IPS-20b (cell line): ENCODE measurements around the gene PRKCE.

Experiments
- H3K27ac ChIP-seq: one replicate; pipeline ENCODE4 v1.5.1; 2013; ENCODE audit warnings: low read length
- H3K27me3 ChIP-seq: 2 replicates; pipeline ENCODE4 v1.6.1; 2013; ENCODE audit warnings: mild to moderate bottlenecking, low read length, inconsistent platforms; ENCODE audit not compliant: insufficient read depth
- H3K36me3 ChIP-seq: 2 replicates; pipeline ENCODE4 v1.6.1; 2013; ENCODE audit warnings: low read depth, mild to moderate bottlenecking, inconsistent platforms, low read length, moderate library complexity; ENCODE audit not compliant: insufficient read depth
- H3K4me1 ChIP-seq: 2 replicates; pipeline ENCODE4 v1.6.1; 2013; ENCODE audit warnings: mild to moderate bottlenecking, control low read depth, inconsistent platforms, low read length, moderate library complexity; ENCODE audit not compliant: insufficient read depth
- H3K4me3 ChIP-seq: 2 replicates; pipeline ENCODE4 v1.5.1; 2013; ENCODE audit warnings: mild to moderate bottlenecking, low read length, inconsistent platforms
- H3K9ac ChIP-seq: 2 replicates; pipeline ENCODE4 v1.6.1; 2013; ENCODE audit warnings: low read depth, mild to moderate bottlenecking, inconsistent platforms, low read length, moderate library complexity
- H3K9me3 ChIP-seq: 2 replicates; pipeline ENCODE4 v1.6.1; 2013; ENCODE audit warnings: mild to moderate bottlenecking, low read depth, low read length, inconsistent platforms; ENCODE audit not compliant: insufficient read depth

The PRKCE gene

DNA sequence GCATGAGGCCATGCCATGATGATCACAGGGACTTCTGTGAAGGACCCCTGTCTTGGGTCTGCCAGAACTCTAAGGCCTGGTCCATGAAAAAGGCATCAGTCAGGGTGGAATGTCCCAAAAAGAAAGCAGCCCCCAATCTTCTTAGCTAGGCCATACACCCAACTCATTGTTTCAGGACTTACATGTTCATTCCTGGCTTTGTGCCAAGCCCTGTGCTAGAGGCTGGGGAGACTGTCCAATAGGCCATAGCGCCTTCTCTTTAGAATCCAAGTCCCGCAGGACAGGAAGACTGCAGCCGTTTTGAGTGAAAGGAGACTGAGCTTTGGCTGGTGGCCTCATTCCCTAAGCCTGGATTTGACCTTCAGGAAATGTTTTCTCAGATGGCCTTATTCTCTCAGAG lies 247.3 kb downstream of the PRKCE start:
- Histone ChIP-seq H3K4me1 (no peaks in the 10 kb centered on the region), H3K9ac (no peak overlapping the region), H3K27me3 (no peaks in the 10 kb centered on the region), H3K4me3 (no peak overlapping the region), H3K27ac (no peak overlapping the region), H3K9me3 (no peaks in the 10 kb centered on the region), H3K36me3 (no peaks in the 10 kb centered on the region)

DNA sequence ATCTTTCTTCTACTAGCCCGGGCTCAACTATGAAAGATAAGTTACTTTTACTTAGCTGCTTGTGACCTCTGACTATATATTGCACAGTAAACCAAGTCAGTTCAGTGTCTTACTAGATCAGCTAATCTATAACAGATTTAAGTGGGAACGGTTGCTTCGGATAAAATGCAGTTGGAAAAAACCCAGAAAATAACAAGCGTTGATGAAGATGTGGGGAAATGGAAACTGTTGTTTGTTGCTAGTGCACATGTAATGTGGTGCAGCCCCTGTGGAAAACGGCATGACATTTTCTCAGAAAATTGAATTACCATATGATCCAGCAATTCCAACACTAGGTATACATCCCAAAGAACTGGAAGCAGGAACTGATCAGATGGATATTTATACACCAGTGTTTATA lies 248.5 kb downstream of the PRKCE start:
- no peaks in the 10 kb centered on the region for H3K27me3 ChIP-seq
- no peak overlapping the region for H3K9ac ChIP-seq
- no peaks in the 10 kb centered on the region for H3K4me1 ChIP-seq
- no peaks in the 10 kb centered on the region for H3K9me3 ChIP-seq
- no peak overlapping the region for H3K27ac ChIP-seq
- no peaks in the 10 kb centered on the region for H3K36me3 ChIP-seq
- H3K4me3 ChIP-seq, result no peak overlapping the region

DNA sequence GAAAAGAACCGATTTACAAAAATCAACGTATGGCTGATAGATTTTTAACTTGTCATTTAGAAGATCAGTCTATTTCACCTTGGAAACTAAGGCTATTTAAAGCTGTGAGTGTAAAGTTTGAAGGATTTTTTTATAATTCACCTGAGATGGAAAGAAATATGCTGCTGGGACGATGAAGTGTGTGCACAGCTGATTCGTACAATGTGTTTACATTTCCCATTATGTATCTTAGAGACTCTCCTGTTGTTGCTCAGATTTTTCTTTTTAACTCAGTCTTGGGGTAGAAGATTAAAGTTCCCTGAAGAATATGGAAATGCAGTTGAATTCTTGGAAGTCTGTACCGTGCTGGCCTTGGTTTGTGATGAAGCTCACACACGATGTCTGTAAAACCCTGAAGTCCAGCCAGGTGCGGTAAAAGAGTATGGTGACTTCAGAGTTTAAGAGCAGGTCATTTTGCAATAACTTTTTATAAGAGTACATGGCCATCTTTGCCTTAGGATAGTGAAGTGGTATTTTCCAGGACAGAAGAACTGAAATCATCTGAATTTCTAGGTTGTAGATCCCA lies 250.1 kb downstream of the PRKCE start:
- no peaks in the 10 kb centered on the region for H3K27me3 ChIP-seq
- H3K4me1 ChIP-seq, result no peaks in the 10 kb centered on the region

DNA sequence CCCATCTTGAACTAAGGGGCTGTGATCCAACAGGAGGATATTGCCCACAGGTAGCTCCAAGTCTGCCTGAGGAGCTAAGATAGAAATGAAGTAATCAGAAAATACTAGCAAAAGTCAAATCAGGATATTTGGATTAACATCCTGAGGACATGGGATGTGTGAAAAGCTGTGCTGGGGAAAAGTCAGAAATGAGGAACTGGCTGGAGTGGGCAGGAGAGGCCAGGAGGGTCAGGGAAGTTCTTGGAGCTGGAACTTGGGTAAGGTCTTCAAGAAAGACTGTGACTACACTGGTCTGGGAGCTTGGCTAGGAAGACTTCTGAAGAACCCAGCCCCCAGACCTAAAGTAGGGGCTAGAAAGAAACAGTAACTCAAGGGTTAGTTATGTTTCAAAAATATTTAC lies 250.9 kb downstream of the PRKCE start:
- no peaks in the 10 kb centered on the region for H3K9me3 ChIP-seq
- no peaks in the 10 kb centered on the region for H3K36me3 ChIP-seq
- no peaks in the 10 kb centered on the region; the same call in 1 of the 2 replicates for H3K27me3 ChIP-seq
- no peak overlapping the region for H3K9ac ChIP-seq
- H3K4me1 ChIP-seq, result no peaks in the 10 kb centered on the region
- no peak overlapping the region for H3K4me3 ChIP-seq
- H3K27ac ChIP-seq, result no peak overlapping the region

More for the DNA sequence above, 250.1 kb downstream of the PRKCE start:
- Histone ChIP-seq H3K9me3 (no peaks in the 10 kb centered on the region), H3K36me3 (no peaks in the 10 kb centered on the region), H3K27ac (no peak overlapping the region), H3K4me3 (no peak overlapping the region), H3K9ac (no peak overlapping the region)

DNA sequence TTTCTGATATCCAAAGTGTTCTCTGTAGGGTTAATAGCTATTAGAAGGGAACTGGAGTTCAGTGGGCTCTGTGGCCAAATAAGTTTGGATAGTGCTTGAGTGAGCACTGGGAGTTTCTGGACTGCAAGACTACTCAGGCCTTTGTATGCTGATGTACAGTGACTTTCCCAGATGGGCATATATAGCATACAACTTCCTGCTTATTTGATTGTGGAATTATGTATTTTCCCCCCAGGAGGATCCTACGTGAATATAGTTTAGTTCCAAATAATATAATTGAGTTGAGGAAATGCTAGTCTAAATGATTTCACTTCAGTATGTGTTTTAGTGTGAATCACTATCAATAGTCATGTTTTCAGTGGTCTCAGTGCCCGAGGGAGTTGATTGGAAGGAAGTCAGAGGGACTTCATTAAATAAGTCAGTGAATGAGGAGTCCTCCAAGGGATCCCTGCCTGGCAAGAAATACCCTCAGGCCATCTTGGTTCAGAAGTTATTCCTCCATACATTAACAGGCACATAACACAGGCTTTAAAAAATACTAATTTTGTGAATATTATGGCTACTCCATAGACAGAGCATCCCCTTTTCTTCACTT lies 251.4 kb downstream of the PRKCE start:
- Histone ChIP-seq H3K9ac (no peak overlapping the region), H3K4me3 (no peak overlapping the region), H3K9me3 (no peaks in the 10 kb centered on the region), H3K27me3 (no peaks in the 10 kb centered on the region; the same call in 1 of the 2 replicates), H3K36me3 (no peaks in the 10 kb centered on the region), H3K4me1 (no peaks in the 10 kb centered on the region), H3K27ac (no peak overlapping the region)

DNA sequence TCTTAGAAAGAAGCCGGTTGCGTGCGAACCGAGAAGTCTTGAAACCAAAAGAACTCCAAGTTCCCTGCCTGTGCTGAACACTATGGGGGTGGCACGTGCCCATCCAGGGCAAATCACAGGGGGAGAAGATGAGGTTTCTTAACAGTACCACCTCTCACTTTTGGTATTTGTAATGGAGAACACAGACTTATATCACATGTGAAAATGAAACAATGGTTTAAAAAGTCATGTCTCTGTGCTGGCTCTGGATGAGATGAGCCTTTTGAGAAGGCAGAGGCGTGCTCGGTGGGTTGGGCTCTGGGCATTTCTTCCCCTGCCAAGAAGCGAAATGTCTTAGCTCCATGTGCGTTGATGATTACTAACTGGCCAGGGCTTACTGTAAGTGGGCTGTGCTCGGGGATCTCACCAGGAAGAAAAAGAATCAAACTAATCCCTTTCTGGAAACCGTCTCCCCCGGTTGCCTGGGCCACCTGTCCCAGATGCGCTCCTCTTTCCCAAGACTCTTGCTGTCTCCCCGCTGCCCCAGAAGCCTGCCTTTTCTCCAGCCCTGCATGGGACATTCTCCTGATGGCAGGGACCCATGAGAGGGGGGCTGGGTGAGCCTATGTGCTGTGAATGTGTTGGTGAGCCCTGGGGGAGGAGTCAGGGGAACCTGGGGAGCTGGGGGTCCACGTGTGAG lies 252.9 kb downstream of the PRKCE start:
- Histone ChIP-seq H3K36me3 (no peaks in the 10 kb centered on the region), H3K9me3 (no peaks in the 10 kb centered on the region), H3K27me3 (no peaks in the 10 kb centered on the region; the same call in 1 of the 2 replicates), H3K9ac (no peak overlapping the region), H3K4me1 (no peaks in the 10 kb centered on the region), H3K4me3 (no peak overlapping the region), H3K27ac (no peak overlapping the region)

DNA sequence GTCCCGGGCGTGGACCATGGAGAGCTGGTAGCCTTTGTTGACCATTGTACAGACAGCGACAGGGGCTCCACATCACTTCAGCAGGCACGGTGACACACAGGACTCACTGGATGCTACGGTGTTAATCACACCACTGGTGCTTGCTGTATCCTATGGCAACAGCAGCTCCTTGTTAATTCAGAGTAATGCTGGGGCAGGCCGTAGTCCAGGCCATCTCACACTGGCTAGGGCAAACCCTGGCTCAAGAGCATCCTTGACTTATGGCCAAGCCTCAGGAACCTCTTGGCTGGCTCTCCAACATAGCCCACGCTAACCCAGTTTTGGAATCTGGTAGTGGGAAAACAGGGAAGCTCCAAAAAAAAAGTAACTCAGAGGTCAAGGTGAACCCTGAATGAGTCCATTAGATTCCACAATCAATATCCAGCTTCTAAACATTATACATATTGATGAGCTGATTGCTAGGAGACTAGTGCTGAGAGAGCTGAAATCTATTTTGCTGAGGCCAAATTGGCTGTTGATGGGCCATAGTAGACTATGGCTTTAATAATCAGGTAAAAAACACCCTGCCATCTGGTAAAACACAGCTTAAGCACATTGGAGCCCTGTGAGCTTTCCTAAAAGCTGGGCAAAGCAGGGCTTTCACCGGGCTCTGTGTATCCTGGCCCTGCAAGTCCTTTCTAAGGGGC lies 253.6 kb downstream of the PRKCE start:
- H3K27me3 ChIP-seq, result no peaks in the 10 kb centered on the region; the same call in 1 of the 2 replicates
- no peak overlapping the region for H3K4me3 ChIP-seq
- no peaks in the 10 kb centered on the region for H3K4me1 ChIP-seq
- no peaks in the 10 kb centered on the region for H3K36me3 ChIP-seq
- H3K9ac ChIP-seq, result no peak overlapping the region
- H3K9me3 ChIP-seq, result no peaks in the 10 kb centered on the region
- no peak overlapping the region for H3K27ac ChIP-seq

DNA sequence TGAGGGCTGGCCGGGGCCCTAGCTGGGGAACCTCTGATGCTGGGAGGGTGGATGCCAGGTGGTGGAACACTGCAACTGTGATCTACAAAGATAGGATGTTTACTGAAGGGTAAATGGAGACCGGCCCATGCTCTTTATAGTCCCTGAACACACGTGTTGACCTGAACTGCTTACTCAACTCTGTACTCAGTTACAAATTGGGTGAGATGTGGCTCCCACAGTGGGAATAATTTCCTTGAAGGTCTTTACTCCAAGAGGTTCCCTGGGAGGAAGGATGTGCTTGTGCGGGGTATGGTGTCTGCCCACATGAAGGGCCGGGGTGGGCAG lies 254.1 kb downstream of the PRKCE start:
- no peak overlapping the region for H3K27ac ChIP-seq
- no peak overlapping the region for H3K9ac ChIP-seq
- H3K27me3 ChIP-seq, result no peaks in the 10 kb centered on the region; the same call in 1 of the 2 replicates
- no peaks in the 10 kb centered on the region for H3K36me3 ChIP-seq
- no peak overlapping the region for H3K4me3 ChIP-seq
- H3K4me1 ChIP-seq, result no peaks in the 10 kb centered on the region
- no peaks in the 10 kb centered on the region for H3K9me3 ChIP-seq

DNA sequence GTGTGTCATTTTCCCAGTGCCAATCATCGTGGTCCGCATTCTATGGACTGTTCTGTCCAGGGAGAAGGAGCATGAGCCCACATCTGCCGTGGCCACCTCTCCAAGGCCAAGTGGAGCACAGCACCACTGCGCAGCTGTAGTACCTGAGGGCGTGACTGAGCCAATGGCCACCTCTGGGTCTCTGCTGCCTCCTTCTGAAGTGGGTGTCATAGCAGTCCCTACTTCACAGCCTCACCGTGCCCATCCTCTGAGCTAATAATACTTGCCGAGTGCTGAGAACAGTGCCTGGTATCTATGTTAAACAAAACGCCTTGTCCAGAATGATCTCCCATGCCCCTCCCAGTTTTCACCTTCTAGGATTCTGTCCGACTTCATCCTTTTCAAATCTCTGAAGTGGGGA lies 256.1 kb downstream of the PRKCE start:
- H3K27me3 ChIP-seq, result no peaks in the 10 kb centered on the region; the same call in 1 of the 2 replicates
- no peaks in the 10 kb centered on the region for H3K36me3 ChIP-seq

DNA sequence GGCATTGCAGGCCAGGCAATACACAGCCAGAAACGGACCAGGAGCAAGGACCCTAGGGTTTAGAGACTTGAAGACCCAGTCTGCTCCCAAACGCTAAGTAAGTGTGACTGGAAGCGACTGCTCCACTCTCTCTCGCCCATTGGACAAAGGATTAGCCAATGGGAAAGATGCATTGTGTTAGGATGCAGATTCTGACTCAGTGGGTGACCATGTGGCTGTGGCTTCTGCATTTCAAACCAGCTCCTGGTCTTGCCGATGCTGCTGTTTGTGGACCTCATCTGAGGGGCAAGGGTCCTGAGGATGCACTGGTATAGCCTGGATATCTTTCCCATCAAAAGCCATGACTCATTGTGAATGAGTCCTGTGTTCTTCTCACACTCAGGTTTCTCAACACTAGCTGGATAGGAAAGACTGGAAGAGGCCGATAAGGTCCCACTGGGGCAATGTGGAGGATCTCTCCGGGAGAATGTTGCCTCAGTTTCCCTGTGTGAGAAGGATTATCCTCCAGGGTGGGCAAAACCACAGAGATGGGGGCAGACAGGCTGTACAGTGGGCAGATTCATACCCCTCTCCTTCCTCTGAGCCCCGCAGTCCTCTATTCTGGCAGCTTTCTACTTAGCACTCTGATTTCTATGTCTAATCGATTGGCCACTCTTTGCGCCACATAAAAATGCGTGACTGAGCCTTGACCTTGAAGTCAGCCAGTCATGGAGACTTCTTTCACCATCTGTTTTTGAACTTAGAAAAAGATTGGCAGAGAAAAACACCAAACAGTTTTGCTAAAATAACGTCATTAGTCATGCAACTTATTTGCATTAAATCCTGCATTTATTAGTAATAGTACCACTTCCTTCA lies 257.1 kb downstream of the PRKCE start:
- Histone ChIP-seq H3K4me1 (no peaks in the 10 kb centered on the region), H3K9me3 (no peaks in the 10 kb centered on the region), H3K36me3 (no peaks in the 10 kb centered on the region), H3K9ac (no peak overlapping the region), H3K27me3 (no peaks in the 10 kb centered on the region; the same call in 1 of the 2 replicates), H3K27ac (no peak overlapping the region), H3K4me3 (no peak overlapping the region)

More for the DNA sequence above, 256.1 kb downstream of the PRKCE start:
- no peak overlapping the region for H3K9ac ChIP-seq
- no peaks in the 10 kb centered on the region for H3K9me3 ChIP-seq
- H3K4me1 ChIP-seq, result no peaks in the 10 kb centered on the region
- no peak overlapping the region for H3K27ac ChIP-seq
- H3K4me3 ChIP-seq, result no peak overlapping the region

DNA sequence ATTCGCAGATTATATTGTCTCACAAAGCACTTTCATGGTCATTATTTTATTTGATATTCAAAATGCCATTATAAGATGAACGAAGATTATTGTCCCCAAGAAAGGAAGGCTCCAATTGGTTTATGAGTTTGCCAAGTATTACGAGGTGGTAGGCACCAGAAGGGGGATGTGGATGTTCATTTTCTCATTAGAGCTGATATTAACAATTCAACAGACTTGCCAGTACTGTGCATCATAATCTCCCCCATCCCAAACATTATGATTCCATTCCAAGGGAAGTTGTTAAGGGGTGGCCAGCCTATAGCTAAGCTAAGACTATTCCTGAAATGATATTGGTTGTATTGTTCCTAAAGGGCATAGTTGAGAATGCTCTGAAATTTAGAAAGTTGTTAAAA lies 257.7 kb downstream of the PRKCE start:
- Histone ChIP-seq H3K4me3 (no peak overlapping the region), H3K27me3 (no peaks in the 10 kb centered on the region; the same call in 1 of the 2 replicates), H3K36me3 (no peaks in the 10 kb centered on the region), H3K4me1 (no peaks in the 10 kb centered on the region), H3K9ac (no peak overlapping the region), H3K27ac (no peak overlapping the region), H3K9me3 (no peaks in the 10 kb centered on the region)
